ENCODE measurements around the gene SMARCA4.

The SMARCA4 gene

DNA sequence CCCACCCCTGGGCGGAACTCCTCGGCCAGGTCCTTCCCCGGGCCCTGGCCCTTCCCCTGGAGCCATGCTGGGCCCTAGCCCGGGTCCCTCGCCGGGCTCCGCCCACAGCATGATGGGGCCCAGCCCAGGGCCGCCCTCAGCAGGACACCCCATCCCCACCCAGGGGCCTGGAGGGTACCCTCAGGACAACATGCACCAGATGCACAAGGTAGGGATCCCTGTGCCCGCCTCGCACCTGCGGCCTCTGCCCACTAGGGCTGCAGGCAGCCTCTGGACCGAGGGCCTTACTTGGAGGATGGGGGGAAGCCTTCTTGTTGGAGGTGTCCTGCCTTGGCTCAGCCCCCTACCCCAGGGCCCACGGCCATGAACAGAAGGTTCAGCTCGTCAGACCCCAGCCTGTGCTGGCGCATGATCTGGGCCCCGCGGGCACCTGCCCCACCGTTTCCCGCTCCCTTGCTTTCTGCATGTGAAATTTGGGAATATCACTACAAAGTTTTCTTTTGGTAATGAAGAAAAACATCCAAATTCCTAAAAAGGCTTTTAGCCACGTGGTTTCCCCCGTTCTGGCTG is 23.4 kb downstream of the SMARCA4 start:
- CTCF ChIA-PET, result interaction anchor here (0.6 kb wide), 1 partner anchor 14 kb away, joined by 3 read pairs; no protein-coding TSS in a partner anchor

DNA sequence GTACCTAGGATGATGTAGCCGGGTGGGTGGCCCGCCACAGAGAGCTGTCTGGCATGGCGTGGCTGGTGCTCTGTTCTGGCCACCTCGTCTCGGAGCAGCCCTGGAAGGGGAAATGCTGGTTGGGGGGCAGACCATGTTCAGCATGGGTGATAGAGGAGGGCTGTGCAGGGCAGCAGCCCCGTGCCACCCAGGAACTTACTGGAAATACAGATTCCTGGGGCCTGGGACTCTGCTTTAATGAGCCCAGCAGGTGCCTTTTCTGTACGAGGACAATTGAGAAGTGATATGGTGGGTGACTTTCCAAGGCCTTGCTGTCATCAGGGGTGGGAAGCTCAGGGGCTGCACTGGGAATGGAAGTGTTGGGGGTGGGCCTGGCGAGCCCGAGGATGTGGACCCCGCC is 24.7 kb downstream of the SMARCA4 start:
- Histone ChIP-seq H3K27ac (ENCODE audit: extremely low read depth, low read depth, low read length) (no peak overlapping the region), H3K9me3 (ENCODE audit: control insufficient read depth, insufficient read depth, low read depth, low read length) (no peaks in the 10 kb centered on the region), H3K4me3 (ENCODE audit: low read depth, low read length) (no peak overlapping the region), H3K36me3 (ENCODE audit: control insufficient read depth in 2 of 2, insufficient read depth in 1 of 2, low read length in 2 of 2) (peaks cover 9 to 72% of the 10 kb centered on the region in 2 experiments; a peak in 2 of 3 replicates), H3K4me1 (ENCODE audit: control insufficient read depth, insufficient read depth, low read length) (peaks cover 8% of the 10 kb centered on the region)
- CTCF ChIA-PET, result interaction anchor here (0.6 to 1.2 kb wide), 3 partner anchors 26 to 223 kb away, joined by 3 to 5 read pairs (median 4); no protein-coding TSS in a partner anchor
- POLR2A ChIA-PET, result no interaction called here
- TF ChIP-seq, protein P1, sequence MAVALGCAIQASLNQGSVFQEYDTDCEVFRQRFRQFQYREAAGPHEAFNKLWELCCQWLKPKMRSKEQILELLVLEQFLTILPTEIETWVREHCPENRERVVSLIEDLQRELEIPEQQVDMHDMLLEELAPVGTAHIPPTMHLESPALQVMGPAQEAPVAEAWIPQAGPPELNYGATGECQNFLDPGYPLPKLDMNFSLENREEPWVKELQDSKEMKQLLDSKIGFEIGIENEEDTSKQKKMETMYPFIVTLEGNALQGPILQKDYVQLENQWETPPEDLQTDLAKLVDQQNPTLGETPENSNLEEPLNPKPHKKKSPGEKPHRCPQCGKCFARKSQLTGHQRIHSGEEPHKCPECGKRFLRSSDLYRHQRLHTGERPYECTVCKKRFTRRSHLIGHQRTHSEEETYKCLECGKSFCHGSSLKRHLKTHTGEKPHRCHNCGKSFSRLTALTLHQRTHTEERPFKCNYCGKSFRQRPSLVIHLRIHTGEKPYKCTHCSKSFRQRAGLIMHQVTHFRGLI (tag by site-specific recombination; IDR thresholded peaks at IDR 0.05), result peak; percentile 59; the same call in 1 of the 2 replicates
- TF ChIP-seq KLF8 (tag by site-specific recombination; IDR thresholded peaks at IDR 0.05) (0 out of 2 replicates have a peak, but pooled peaks have one; percentile 18), ZNF571 (tag by site-specific recombination; IDR thresholded peaks at IDR 0.05) (no peak), ZNF433 (tag by site-specific recombination; IDR thresholded peaks at IDR 0.05; ENCODE audit: low read depth) (no peak), ZBTB20 (tag by site-specific recombination; IDR thresholded peaks at IDR 0.05) (peak; percentile 87), KLF16 (tag by site-specific recombination; IDR thresholded peaks at IDR 0.05) (no peak)
- TF ChIP-seq, protein P2, sequence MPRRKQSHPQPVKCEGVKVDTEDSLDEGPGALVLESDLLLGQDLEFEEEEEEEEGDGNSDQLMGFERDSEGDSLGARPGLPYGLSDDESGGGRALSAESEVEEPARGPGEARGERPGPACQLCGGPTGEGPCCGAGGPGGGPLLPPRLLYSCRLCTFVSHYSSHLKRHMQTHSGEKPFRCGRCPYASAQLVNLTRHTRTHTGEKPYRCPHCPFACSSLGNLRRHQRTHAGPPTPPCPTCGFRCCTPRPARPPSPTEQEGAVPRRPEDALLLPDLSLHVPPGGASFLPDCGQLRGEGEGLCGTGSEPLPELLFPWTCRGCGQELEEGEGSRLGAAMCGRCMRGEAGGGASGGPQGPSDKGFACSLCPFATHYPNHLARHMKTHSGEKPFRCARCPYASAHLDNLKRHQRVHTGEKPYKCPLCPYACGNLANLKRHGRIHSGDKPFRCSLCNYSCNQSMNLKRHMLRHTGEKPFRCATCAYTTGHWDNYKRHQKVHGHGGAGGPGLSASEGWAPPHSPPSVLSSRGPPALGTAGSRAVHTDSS (tag by site-specific recombination; IDR thresholded peaks at IDR 0.05), result no peak
- TF ChIP-seq, protein P3, sequence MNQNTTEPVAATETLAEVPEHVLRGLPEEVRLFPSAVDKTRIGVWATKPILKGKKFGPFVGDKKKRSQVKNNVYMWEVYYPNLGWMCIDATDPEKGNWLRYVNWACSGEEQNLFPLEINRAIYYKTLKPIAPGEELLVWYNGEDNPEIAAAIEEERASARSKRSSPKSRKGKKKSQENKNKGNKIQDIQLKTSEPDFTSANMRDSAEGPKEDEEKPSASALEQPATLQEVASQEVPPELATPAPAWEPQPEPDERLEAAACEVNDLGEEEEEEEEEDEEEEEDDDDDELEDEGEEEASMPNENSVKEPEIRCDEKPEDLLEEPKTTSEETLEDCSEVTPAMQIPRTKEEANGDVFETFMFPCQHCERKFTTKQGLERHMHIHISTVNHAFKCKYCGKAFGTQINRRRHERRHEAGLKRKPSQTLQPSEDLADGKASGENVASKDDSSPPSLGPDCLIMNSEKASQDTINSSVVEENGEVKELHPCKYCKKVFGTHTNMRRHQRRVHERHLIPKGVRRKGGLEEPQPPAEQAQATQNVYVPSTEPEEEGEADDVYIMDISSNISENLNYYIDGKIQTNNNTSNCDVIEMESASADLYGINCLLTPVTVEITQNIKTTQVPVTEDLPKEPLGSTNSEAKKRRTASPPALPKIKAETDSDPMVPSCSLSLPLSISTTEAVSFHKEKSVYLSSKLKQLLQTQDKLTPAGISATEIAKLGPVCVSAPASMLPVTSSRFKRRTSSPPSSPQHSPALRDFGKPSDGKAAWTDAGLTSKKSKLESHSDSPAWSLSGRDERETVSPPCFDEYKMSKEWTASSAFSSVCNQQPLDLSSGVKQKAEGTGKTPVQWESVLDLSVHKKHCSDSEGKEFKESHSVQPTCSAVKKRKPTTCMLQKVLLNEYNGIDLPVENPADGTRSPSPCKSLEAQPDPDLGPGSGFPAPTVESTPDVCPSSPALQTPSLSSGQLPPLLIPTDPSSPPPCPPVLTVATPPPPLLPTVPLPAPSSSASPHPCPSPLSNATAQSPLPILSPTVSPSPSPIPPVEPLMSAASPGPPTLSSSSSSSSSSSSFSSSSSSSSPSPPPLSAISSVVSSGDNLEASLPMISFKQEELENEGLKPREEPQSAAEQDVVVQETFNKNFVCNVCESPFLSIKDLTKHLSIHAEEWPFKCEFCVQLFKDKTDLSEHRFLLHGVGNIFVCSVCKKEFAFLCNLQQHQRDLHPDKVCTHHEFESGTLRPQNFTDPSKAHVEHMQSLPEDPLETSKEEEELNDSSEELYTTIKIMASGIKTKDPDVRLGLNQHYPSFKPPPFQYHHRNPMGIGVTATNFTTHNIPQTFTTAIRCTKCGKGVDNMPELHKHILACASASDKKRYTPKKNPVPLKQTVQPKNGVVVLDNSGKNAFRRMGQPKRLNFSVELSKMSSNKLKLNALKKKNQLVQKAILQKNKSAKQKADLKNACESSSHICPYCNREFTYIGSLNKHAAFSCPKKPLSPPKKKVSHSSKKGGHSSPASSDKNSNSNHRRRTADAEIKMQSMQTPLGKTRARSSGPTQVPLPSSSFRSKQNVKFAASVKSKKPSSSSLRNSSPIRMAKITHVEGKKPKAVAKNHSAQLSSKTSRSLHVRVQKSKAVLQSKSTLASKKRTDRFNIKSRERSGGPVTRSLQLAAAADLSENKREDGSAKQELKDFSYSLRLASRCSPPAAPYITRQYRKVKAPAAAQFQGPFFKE (tag by site-specific recombination; IDR thresholded peaks at IDR 0.05; ENCODE audit: borderline replicate concordance), result no peak

More for the DNA sequence above, 23.4 kb downstream of the SMARCA4 start:
- Histone ChIP-seq H3K36me3 (ENCODE audit: control insufficient read depth in 2 of 2, insufficient read depth in 1 of 2, low read length in 2 of 2) (peaks cover 5 to 60% of the 10 kb centered on the region in 2 experiments; a peak in 2 of 3 replicates), H3K27ac (ENCODE audit: extremely low read depth, low read depth, low read length) (no peak overlapping the region), H3K4me3 (ENCODE audit: low read depth, low read length) (no peak overlapping the region), H3K4me1 (ENCODE audit: control insufficient read depth, insufficient read depth, low read length) (peaks cover 8% of the 10 kb centered on the region), H3K9me3 (ENCODE audit: control insufficient read depth, insufficient read depth, low read depth, low read length) (no peaks in the 10 kb centered on the region)
- TF ChIP-seq ZNF658 (tag by site-specific recombination; IDR thresholded peaks at IDR 0.05) (no peak), ZNF133 (tag by site-specific recombination; IDR thresholded peaks at IDR 0.05) (no peak), ZNF76 (tag by site-specific recombination; IDR thresholded peaks at IDR 0.05; ENCODE audit: borderline replicate concordance, low read depth) (no peak), HOXA7 (CRISPR knock-in tag; IDR thresholded peaks at IDR 0.05; ENCODE audit: borderline replicate concordance) (no peak), TRIM28 (IDR thresholded peaks at IDR 0.05; ENCODE audit: borderline replicate concordance, low read length) (no peak), ZNF157 (tag by site-specific recombination; IDR thresholded peaks at IDR 0.05) (no peak), ZNF10 (tag by site-specific recombination; IDR thresholded peaks at IDR 0.05) (no peak), ZNF426 (tag by site-specific recombination; IDR thresholded peaks at IDR 0.05) (no peak), GLI2 (tag by site-specific recombination; IDR thresholded peaks at IDR 0.05; ENCODE audit: borderline replicate concordance, low read depth) (no peak), ZNF266 (tag by site-specific recombination; IDR thresholded peaks at IDR 0.05; ENCODE audit: low read depth) (no peak), ZNF558 (tag by site-specific recombination; IDR thresholded peaks at IDR 0.05) (no peak), ZNF132 (tag by site-specific recombination; IDR thresholded peaks at IDR 0.05; ENCODE audit: borderline replicate concordance) (no peak), ZNF791 (tag by site-specific recombination; IDR thresholded peaks at IDR 0.05) (no peak), ZNF654 (tag by site-specific recombination; IDR thresholded peaks at IDR 0.05; ENCODE audit: low read depth) (no peak), ZNF473 (tag by site-specific recombination; IDR thresholded peaks at IDR 0.05) (no peak), ZBTB7A (tag by site-specific recombination; IDR thresholded peaks at IDR 0.05; ENCODE audit: low read depth) (no peak), ZNF621 (tag by site-specific recombination; IDR thresholded peaks at IDR 0.05) (no peak)
- TF ChIP-seq, protein P4, sequence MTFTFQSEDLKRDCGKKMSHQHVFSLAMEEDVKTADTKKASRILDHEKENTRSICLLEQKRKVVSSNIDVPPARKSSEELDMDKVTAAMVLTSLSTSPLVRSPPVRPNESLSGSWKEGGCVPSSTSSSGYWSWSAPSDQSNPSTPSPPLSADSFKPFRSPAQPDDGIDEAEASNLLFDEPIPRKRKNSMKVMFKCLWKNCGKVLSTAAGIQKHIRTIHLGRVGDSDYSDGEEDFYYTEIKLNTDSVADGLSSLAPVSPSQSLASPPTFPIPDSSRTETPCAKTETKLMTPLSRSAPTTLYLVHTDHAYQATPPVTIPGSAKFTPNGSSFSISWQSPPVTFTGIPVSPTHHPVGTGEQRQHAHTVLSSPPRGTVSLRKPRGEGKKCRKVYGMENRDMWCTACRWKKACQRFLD (tag by site-specific recombination; IDR thresholded peaks at IDR 0.05), result no peak
- TF ChIP-seq, protein P5, sequence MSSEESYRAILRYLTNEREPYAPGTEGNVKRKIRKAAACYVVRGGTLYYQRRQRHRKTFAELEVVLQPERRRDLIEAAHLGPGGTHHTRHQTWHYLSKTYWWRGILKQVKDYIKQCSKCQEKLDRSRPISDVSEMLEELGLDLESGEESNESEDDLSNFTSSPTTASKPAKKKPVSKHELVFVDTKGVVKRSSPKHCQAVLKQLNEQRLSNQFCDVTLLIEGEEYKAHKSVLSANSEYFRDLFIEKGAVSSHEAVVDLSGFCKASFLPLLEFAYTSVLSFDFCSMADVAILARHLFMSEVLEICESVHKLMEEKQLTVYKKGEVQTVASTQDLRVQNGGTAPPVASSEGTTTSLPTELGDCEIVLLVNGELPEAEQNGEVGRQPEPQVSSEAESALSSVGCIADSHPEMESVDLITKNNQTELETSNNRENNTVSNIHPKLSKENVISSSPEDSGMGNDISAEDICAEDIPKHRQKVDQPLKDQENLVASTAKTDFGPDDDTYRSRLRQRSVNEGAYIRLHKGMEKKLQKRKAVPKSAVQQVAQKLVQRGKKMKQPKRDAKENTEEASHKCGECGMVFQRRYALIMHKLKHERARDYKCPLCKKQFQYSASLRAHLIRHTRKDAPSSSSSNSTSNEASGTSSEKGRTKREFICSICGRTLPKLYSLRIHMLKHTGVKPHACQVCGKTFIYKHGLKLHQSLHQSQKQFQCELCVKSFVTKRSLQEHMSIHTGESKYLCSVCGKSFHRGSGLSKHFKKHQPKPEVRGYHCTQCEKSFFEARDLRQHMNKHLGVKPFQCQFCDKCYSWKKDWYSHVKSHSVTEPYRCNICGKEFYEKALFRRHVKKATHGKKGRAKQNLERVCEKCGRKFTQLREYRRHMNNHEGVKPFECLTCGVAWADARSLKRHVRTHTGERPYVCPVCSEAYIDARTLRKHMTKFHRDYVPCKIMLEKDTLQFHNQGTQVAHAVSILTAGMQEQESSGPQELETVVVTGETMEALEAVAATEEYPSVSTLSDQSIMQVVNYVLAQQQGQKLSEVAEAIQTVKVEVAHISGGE (tag by site-specific recombination; conservative IDR thresholded peaks at IDR 0.05; ENCODE audit: low read depth), result no peak
- POLR2A ChIA-PET, result no interaction called here

All from HEK293 (cell line).